Right lobe of liver (tissue), 4 donors: ENCODE measurements around the gene MYPOP.

ENCODE experiments used
- CTCF ChIP-seq, 4 donors: fragments of 200-600 bp in 3 of 4; fragments of 450-650 bp in 1 of 4; IDR thresholded peaks; one replicate each; pipeline versions ENCODE4 v1.5.1 to v1.8.0; 2016 to 2022; ENCODE audit warnings: antibody characterized with exemption in 4 of 4, mild to moderate bottlenecking in 2 of 4
- POLR2A ChIP-seq: fragments of 450-650 bp; IDR thresholded peaks from one replicate; pipeline ENCODE4 v1.6.1; 2017; ENCODE audit warnings: antibody characterized with exemption, mild to moderate bottlenecking
- donor health status: DM: no; HTN: no; CAD: no.
- donor health status: DM: no; HTN: no; CAD: no.
- donor health status: DM: no; HTN: yes; CAD: no.

- TF ChIP-seq CTCF (IDR thresholded peaks at IDR 0.05), result no peak
- no peak for TF ChIP-seq POLR2A
Observed at GRCh38 chr19:45879971-45880370, 22.4 kb downstream of the MYPOP start.
